Measurements from ENCODE around the gene SAMHD1.
"Not testable (repeated sequence)": the region's sequence is repeated elsewhere in the genome, so short reads cannot be mapped to it uniquely, and the experiment has no call there.

SAMHD1 gene

GRCh38 chr20:36886859-36887751, 64.4 kb downstream of the SAMHD1 start:
- WGBS, 2 experiments (ENCODE audit: insufficient coverage in 2 of 2), result 19 to 54% methylated on average over 14 to 15 of the region's 24 CpGs
- Histone ChIP-seq H3K9me3 (ENCODE audit: control insufficient read depth, low read length) (no peaks in the 10 kb centered on the region), H3K27ac (ENCODE audit: low read depth, low read length, severe bottlenecking) (no peak overlapping the region), H3K4me3 (ENCODE audit: extremely low read depth, insufficient read depth, low read length, poor library complexity, severe bottlenecking) (no peak overlapping the region), H3K36me3 (ENCODE audit: control insufficient read depth, insufficient read depth, low read length) (no peaks in the 10 kb centered on the region), H3K4me1 (ENCODE audit: control insufficient read depth, insufficient read depth, low read length, poor library complexity, severe bottlenecking) (no peaks in the 10 kb centered on the region)

- H3K36me3 ChIP-seq (ENCODE audit: control insufficient read depth, insufficient read depth, low read length), result no peaks in the 10 kb centered on the region
- no peak overlapping the region for H3K4me3 ChIP-seq (ENCODE audit: extremely low read depth, insufficient read depth, low read length, poor library complexity, severe bottlenecking)
- H3K4me1 ChIP-seq (ENCODE audit: control insufficient read depth, insufficient read depth, low read length, poor library complexity, severe bottlenecking), result no peaks in the 10 kb centered on the region
- H3K27ac ChIP-seq (ENCODE audit: low read depth, low read length, severe bottlenecking), result no peak overlapping the region
- H3K9me3 ChIP-seq (ENCODE audit: control insufficient read depth, low read length), result no peaks in the 10 kb centered on the region
- WGBS, 2 experiments (ENCODE audit: insufficient coverage in 2 of 2), result 77 to 88% methylated on average over 3 to 7 of the region's 8 CpGs
Measured at GRCh38 chr20:36885356-36885755, 66.2 kb downstream of the SAMHD1 start.

- 70 to 82% methylated on average over 6 of the region's 6 CpGs for WGBS, 2 experiments (ENCODE audit: insufficient coverage in 2 of 2)
- H3K9me3 ChIP-seq (ENCODE audit: control insufficient read depth, low read length), result no peaks in the 10 kb centered on the region
- H3K27ac ChIP-seq (ENCODE audit: low read depth, low read length, severe bottlenecking), result no peak overlapping the region
- H3K4me1 ChIP-seq (ENCODE audit: control insufficient read depth, insufficient read depth, low read length, poor library complexity, severe bottlenecking), result no peaks in the 10 kb centered on the region
- no peak overlapping the region for H3K4me3 ChIP-seq (ENCODE audit: extremely low read depth, insufficient read depth, low read length, poor library complexity, severe bottlenecking)
- H3K36me3 ChIP-seq (ENCODE audit: control insufficient read depth, insufficient read depth, low read length), result no peaks in the 10 kb centered on the region
Measured at GRCh38 chr20:36883977-36884535, 67.5 kb downstream of the SAMHD1 start.

GRCh38 chr20:36881888-36882287, 69.6 kb downstream of the SAMHD1 start:
- no peak overlapping the region for H3K27ac ChIP-seq (ENCODE audit: low read depth, low read length, severe bottlenecking)
- H3K4me3 ChIP-seq (ENCODE audit: extremely low read depth, insufficient read depth, low read length, poor library complexity, severe bottlenecking), result no peak overlapping the region
- no peaks in the 10 kb centered on the region for H3K4me1 ChIP-seq (ENCODE audit: control insufficient read depth, insufficient read depth, low read length, poor library complexity, severe bottlenecking)
- H3K36me3 ChIP-seq (ENCODE audit: control insufficient read depth, insufficient read depth, low read length), result no peaks in the 10 kb centered on the region
- WGBS, 2 experiments (ENCODE audit: insufficient coverage in 2 of 2), result 80 to 90% methylated on average over 3 to 4 of the region's 4 CpGs
- H3K9me3 ChIP-seq (ENCODE audit: control insufficient read depth, low read length), result no peaks in the 10 kb centered on the region

GRCh38 chr20:36881331-36881730, 70.2 kb downstream of the SAMHD1 start:
- Histone ChIP-seq H3K36me3 (ENCODE audit: control insufficient read depth, insufficient read depth, low read length) (no peaks in the 10 kb centered on the region), H3K4me3 (ENCODE audit: extremely low read depth, insufficient read depth, low read length, poor library complexity, severe bottlenecking) (no peak overlapping the region), H3K9me3 (ENCODE audit: control insufficient read depth, low read length) (no peaks in the 10 kb centered on the region), H3K27ac (ENCODE audit: low read depth, low read length, severe bottlenecking) (no peak overlapping the region), H3K4me1 (ENCODE audit: control insufficient read depth, insufficient read depth, low read length, poor library complexity, severe bottlenecking) (no peaks in the 10 kb centered on the region)
- 93 to 98% methylated on average over 15 to 16 of the region's 16 CpGs for WGBS, 2 experiments (ENCODE audit: insufficient coverage in 2 of 2)

GRCh38 chr20:36880741-36881250, 70.7 kb downstream of the SAMHD1 start:
- Histone ChIP-seq H3K4me1 (ENCODE audit: control insufficient read depth, insufficient read depth, low read length, poor library complexity, severe bottlenecking) (no peaks in the 10 kb centered on the region), H3K4me3 (ENCODE audit: extremely low read depth, insufficient read depth, low read length, poor library complexity, severe bottlenecking) (no peak overlapping the region), H3K36me3 (ENCODE audit: control insufficient read depth, insufficient read depth, low read length) (no peaks in the 10 kb centered on the region), H3K9me3 (ENCODE audit: control insufficient read depth, low read length) (no peaks in the 10 kb centered on the region), H3K27ac (ENCODE audit: low read depth, low read length, severe bottlenecking) (no peak overlapping the region)
- 85 to 95% methylated on average over 7 to 10 of the region's 11 CpGs for WGBS, 2 experiments (ENCODE audit: insufficient coverage in 2 of 2)

GRCh38 chr20:36878941-36879340, 72.6 kb downstream of the SAMHD1 start:
- no peaks in the 10 kb centered on the region for H3K36me3 ChIP-seq (ENCODE audit: control insufficient read depth, insufficient read depth, low read length)
- no peaks in the 10 kb centered on the region for H3K9me3 ChIP-seq (ENCODE audit: control insufficient read depth, low read length)
- WGBS, 2 experiments (ENCODE audit: insufficient coverage in 2 of 2), result 76 to 78% methylated on average over 5 to 10 of the region's 10 CpGs
- H3K4me3 ChIP-seq (ENCODE audit: extremely low read depth, insufficient read depth, low read length, poor library complexity, severe bottlenecking), result no peak overlapping the region
- H3K27ac ChIP-seq (ENCODE audit: low read depth, low read length, severe bottlenecking), result no peak overlapping the region
- H3K4me1 ChIP-seq (ENCODE audit: control insufficient read depth, insufficient read depth, low read length, poor library complexity, severe bottlenecking), result no peaks in the 10 kb centered on the region

- Histone ChIP-seq H3K4me3 (ENCODE audit: extremely low read depth, insufficient read depth, low read length, poor library complexity, severe bottlenecking) (no peak overlapping the region), H3K4me1 (ENCODE audit: control insufficient read depth, insufficient read depth, low read length, poor library complexity, severe bottlenecking) (no peaks in the 10 kb centered on the region), H3K9me3 (ENCODE audit: control insufficient read depth, low read length) (no peaks in the 10 kb centered on the region), H3K36me3 (ENCODE audit: control insufficient read depth, insufficient read depth, low read length) (no peaks in the 10 kb centered on the region), H3K27ac (ENCODE audit: low read depth, low read length, severe bottlenecking) (no peak overlapping the region)
- whole genome bisulfite sequencing, 2 experiments (ENCODE audit: insufficient coverage in 2 of 2), result 100% methylated on average over 2 of the region's 3 CpGs
Measured at GRCh38 chr20:36876473-36876833, 75.1 kb downstream of the SAMHD1 start.

- Histone ChIP-seq H3K27ac (ENCODE audit: low read depth, low read length, severe bottlenecking) (no peak within 1 kb of the TSS), H3K4me1 (ENCODE audit: control insufficient read depth, insufficient read depth, low read length, poor library complexity, severe bottlenecking) (no peaks in the 10 kb centered on the region), H3K36me3 (ENCODE audit: control insufficient read depth, insufficient read depth, low read length) (no peaks in the 10 kb centered on the region), H3K9me3 (ENCODE audit: control insufficient read depth, low read length) (no peaks in the 10 kb centered on the region), H3K4me3 (ENCODE audit: extremely low read depth, insufficient read depth, low read length, poor library complexity, severe bottlenecking) (no peak within 1 kb of the TSS)
- 93 to 95% methylated on average over 5 to 7 of the region's 14 CpGs for WGBS, 2 experiments (ENCODE audit: insufficient coverage in 2 of 2)
Measured at GRCh38 chr20:36875702-36876472, 75.6 kb downstream of the SAMHD1 start, which contains the start of gene TLDC2. Gene TLDC2, plus strand, starts transcription at chr20:36876138. Its CDS starts 37 bp downstream, at chr20:36876175.

GRCh38 chr20:36875093-36875492, 76.4 kb downstream of the SAMHD1 start:
- H3K4me1 ChIP-seq (ENCODE audit: control insufficient read depth, insufficient read depth, low read length, poor library complexity, severe bottlenecking); H3K27ac ChIP-seq (ENCODE audit: low read depth, low read length, severe bottlenecking); H3K4me3 ChIP-seq (ENCODE audit: extremely low read depth, insufficient read depth, low read length, poor library complexity, severe bottlenecking); H3K36me3 ChIP-seq (ENCODE audit: control insufficient read depth, insufficient read depth, low read length); H3K9me3 ChIP-seq (ENCODE audit: control insufficient read depth, low read length): not testable (repeated sequence)
- 78 to 100% methylated on average over 2 to 4 of the region's 5 CpGs for WGBS, 2 experiments (ENCODE audit: insufficient coverage in 2 of 2)
